GM19099 (cell line): ENCODE results near the gene FAM234A.

ENCODE experiments used
- POLR2A ChIP-seq: IDR thresholded peaks from 3 replicates; pipeline ENCODE4 v1.6.1; 2011; ENCODE audit warnings: low read depth; ENCODE audit not compliant: insufficient read length; ENCODE audit errors: extremely low read depth

FAM234A gene

GRCh38 chr16:270381-271255 lies 36.0 kb downstream of the FAM234A start:
- TF ChIP-seq POLR2A = no peak

GRCh38 chr16:272633-273546 lies 38.3 kb downstream of the FAM234A start:
- TF ChIP-seq POLR2A = no peak

- no peak for TF ChIP-seq POLR2A
Measured at GRCh38 chr16:273547-274421, 39.2 kb downstream of the FAM234A start.

GRCh38 chr16:275041-275641 lies 40.5 kb downstream of the FAM234A start:
- TF ChIP-seq POLR2A = no peak

GRCh38 chr16:275786-276232 lies 41.2 kb downstream of the FAM234A start, which contains the start of gene RGS11:
Gene RGS11, minus strand, starts transcription at chr16:275944. Its CDS starts 33 bp downstream, at chr16:275911.
- TF ChIP-seq POLR2A = no peak

- no peak for TF ChIP-seq POLR2A
Measured at GRCh38 chr16:276426-277077, 41.9 kb downstream of the FAM234A start.

GRCh38 chr16:278863-279366 lies 44.3 kb downstream of the FAM234A start:
- TF ChIP-seq POLR2A = no peak

- no peak for TF ChIP-seq POLR2A
Measured at GRCh38 chr16:279531-279930, 44.9 kb downstream of the FAM234A start.

- TF ChIP-seq POLR2A = no peak
Measured at GRCh38 chr16:280005-280460, 45.4 kb downstream of the FAM234A start.

- no peak for TF ChIP-seq POLR2A
Measured at GRCh38 chr16:280552-280951, 45.9 kb downstream of the FAM234A start, which contains the start of gene ARHGDIG. Gene ARHGDIG, plus strand, starts transcription at chr16:280591. Its CDS starts 90 bp downstream, at chr16:280681.

- TF ChIP-seq POLR2A = no peak
Measured at GRCh38 chr16:280991-281659, 46.5 kb downstream of the FAM234A start.

GRCh38 chr16:281660-282255 lies 47.1 kb downstream of the FAM234A start:
- no peak for TF ChIP-seq POLR2A
